PFSK-1 (cell line): ENCODE data around the gene ROM1.

Experiments
- POLR2AphosphoS5 ChIP-seq: IDR thresholded peaks from 2 replicates; pipeline ENCODE4 v1.6.1; 2012; ENCODE audit warnings: low read depth, mild to moderate bottlenecking, control low read depth, low read length, moderate library complexity
- REST ChIP-seq, 2 experiments: IDR thresholded peaks; 2 replicates each; pipeline versions ENCODE4 v1.6.1 to v1.8.0; 2011 to 2012; ENCODE audit warnings: low read depth in 2 of 2, low read length in 2 of 2, control low read depth in 1 of 2, inconsistent platforms in 1 of 2, mild to moderate bottlenecking in 1 of 2, moderate library complexity in 1 of 2; ENCODE audit not compliant: insufficient read depth in 1 of 2

- TF ChIP-seq POLR2AphosphoS5 (no peak), REST (IDR thresholded peaks at IDR 0.05; ENCODE audit: insufficient read depth in 1 of 2, low read depth in 2 of 2, low read length in 2 of 2) (no peak)
Observed at GRCh38 chr11:62647609-62648005, 34.5 kb downstream of the ROM1 start.
